SJSA1 (cell line): ENCODE measurements around the gene FAM120B. TPM values are rescaled to one million over a fixed set of nuclear protein-coding genes. Genes with fewer than 3 reads are reported as not detected.
"Not testable (repeated sequence)": the region's sequence is repeated elsewhere in the genome, so short reads cannot be mapped to it uniquely, and the experiment has no call there.

Experiments used
- DNase-seq, 2 experiments: peaks; one replicate each; pipeline ENCODE4 v3.0.0-alpha.2; 2015 to 2020; ENCODE audit warnings: low spot score in 2 of 2, low read depth in 1 of 2
- H3K27ac ChIP-seq: fragments of 250-450 bp; sonication (Bioruptor Pico); 2 replicates; pipeline ENCODE4 v1.5.1; 2020; ENCODE audit warnings: mild to moderate bottlenecking, moderate library complexity
- H3K27me3 ChIP-seq: fragments of 250-450 bp; sonication (Bioruptor Pico); replicated peaks from 2 replicates; pipeline ENCODE4 v1.5.1; 2020; ENCODE audit warnings: mild to moderate bottlenecking, moderate library complexity
- H3K36me3 ChIP-seq: fragments of 250-450 bp; sonication (Bioruptor Pico); 2 replicates; pipeline ENCODE4 v1.5.1; 2020; ENCODE audit warnings: mild to moderate bottlenecking
- H3K4me1 ChIP-seq: fragments of 250-450 bp; sonication (Bioruptor Pico); replicated peaks from 2 replicates; pipeline ENCODE4 v1.6.1; 2021; ENCODE audit warnings: mild to moderate bottlenecking
- H3K4me3 ChIP-seq: fragments of 250-450 bp; sonication (Bioruptor Pico); 2 replicates; pipeline ENCODE4 v1.5.1; 2020; ENCODE audit warnings: mild to moderate bottlenecking
- H3K9me3 ChIP-seq: fragments of 250-450 bp; sonication (Bioruptor Pico); replicated peaks from 2 replicates; pipeline ENCODE4 v1.5.1; 2020; ENCODE audit warnings: mild to moderate bottlenecking
- total RNA-seq: library from RNA; depleted of rRNA; stranded (reverse); fragments of >200 nt; shearing (Covaris generic); gene quantifications from 2 replicates; pipeline ENCODE4 v1.2.3, GENCODE V29; 2014

Gene FAM120B
- total RNA-seq, 1 experiment from 2014 or later, result 15.0 TPM

DNA sequence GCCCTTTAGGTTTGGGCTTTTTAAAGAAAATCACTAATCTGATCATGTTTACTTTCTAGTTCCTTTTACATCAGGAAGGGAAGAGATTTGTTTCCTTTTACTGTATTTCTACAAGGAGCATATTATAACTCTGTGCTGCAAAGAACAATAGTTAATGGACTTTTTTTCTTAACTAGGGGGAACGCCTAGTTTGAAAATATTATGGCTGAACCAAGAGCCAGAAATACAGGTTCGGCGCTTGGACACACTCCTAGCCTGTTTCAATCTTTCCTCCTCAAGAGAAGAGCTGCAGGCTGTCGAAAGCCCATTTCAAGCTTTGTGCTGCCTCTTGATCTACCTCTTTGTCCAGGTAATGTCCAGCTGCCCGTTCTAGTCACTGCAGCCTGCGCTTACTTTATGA is 41.4 kb downstream of the FAM120B start:
- Histone ChIP-seq H3K4me3 (no peak overlapping the region), H3K36me3 (peaks cover 57% of the 10 kb centered on the region), H3K27ac (no peak overlapping the region), H3K4me1 (peaks cover 12% of the 10 kb centered on the region), H3K27me3 (no peaks in the 10 kb centered on the region), H3K9me3 (0 out of 2 replicates have a peak, but pooled peaks cover 16% of the 10 kb centered on the region)
- DNase-seq, result no peak

DNA sequence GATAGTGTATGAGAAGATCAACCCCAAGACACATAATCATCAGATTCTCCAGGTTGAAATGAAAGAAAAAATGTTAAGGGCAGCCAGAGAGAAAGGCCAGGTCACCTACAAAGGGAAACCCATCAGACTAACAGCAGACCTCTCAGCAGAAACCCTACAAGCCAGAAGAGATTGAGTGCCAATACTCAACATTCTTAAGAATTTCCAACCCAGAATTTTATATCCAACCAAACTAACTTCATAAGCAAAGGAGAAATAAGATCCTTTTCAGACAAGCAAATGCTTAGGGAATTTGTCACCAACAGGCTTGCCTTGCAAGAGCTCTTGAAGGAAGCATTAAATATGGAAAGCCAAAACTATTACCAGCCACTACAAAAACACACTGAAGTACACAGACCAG is 44.9 kb downstream of the FAM120B start:
- not testable (repeated sequence) for DNase-seq, H3K4me1 ChIP-seq, H3K27me3 ChIP-seq, H3K4me3 ChIP-seq, H3K27ac ChIP-seq
- H3K36me3 ChIP-seq, result peaks cover 74% of the 10 kb centered on the region
- H3K9me3 ChIP-seq, result 0 out of 2 replicates have a peak, but pooled peaks cover 16% of the 10 kb centered on the region

DNA sequence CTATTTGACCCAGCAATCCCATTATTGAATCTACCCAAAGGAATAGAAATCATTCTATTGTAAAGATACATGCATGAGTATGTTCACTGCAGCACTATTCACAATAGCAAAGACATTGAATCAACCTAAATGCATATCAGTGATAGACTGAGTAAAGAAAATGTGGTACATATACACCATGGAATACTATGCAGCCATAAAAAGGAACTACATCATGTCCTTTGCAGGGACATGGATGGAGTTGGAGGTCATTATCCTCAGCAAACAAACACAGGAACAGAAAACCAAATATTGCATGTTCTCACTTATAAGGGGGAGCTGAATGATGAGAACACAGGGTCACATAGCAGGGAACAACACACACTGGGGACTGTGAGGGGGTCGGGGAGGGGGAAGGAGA is 48.6 kb downstream of the FAM120B start:
- H3K27ac ChIP-seq, DNase-seq, H3K27me3 ChIP-seq, H3K4me3 ChIP-seq, H3K4me1 ChIP-seq: not testable (repeated sequence)
- Histone ChIP-seq H3K9me3 (0 out of 2 replicates have a peak, but pooled peaks cover 16% of the 10 kb centered on the region), H3K36me3 (peaks cover 80% of the 10 kb centered on the region)

DNA sequence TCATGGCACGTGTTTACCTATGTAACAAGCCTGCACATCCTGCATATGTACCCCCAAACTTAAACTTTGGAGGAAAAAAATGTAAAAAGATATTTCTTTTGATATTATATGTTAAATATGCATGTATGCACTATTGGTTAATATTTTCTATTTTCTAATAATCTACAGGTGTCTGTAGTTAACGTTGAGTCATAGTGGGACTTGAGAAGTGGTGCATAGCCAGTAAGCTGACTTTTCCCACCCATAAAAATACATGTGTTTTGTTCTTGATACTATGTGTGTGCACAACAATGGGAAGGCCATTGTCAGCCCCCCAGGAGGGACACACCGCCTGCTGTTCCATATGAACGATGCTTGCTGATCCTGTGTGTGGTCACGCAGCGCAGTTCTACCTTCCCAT is 49.1 kb downstream of the FAM120B start:
- Histone ChIP-seq H3K4me1 (no peaks in the 10 kb centered on the region), H3K36me3 (peaks cover 80% of the 10 kb centered on the region), H3K9me3 (0 out of 2 replicates have a peak, but pooled peaks cover 14% of the 10 kb centered on the region), H3K4me3 (no peak overlapping the region), H3K27me3 (no peaks in the 10 kb centered on the region), H3K27ac (no peak overlapping the region)
- no peak for DNase-seq

DNA sequence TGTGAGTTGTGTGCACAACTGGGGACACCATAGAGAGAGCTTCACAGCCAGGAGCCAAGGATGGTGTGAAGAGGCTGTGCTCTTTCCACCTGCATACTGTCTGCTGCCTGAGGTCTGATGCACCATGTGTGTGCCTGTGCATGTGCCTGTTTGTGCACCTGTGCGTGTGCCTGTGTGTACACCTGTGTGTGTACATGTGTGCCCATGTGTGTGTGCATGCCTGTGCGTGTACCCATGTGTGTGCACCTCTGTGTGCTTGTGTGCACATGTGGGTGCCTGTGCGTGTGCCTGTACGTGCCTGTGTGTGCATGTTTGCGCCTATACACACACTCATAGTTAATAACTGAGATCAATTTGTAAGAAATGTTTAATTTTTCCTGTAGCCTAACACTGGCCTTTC is 51.3 kb downstream of the FAM120B start:
- no peak overlapping the region for H3K4me3 ChIP-seq
- H3K4me1 ChIP-seq, result no peaks in the 10 kb centered on the region
- no peak overlapping the region for H3K27ac ChIP-seq
- no peak for DNase-seq
- peaks cover 74% of the 10 kb centered on the region for H3K36me3 ChIP-seq
- no peaks in the 10 kb centered on the region for H3K9me3 ChIP-seq
- H3K27me3 ChIP-seq, result no peaks in the 10 kb centered on the region

DNA sequence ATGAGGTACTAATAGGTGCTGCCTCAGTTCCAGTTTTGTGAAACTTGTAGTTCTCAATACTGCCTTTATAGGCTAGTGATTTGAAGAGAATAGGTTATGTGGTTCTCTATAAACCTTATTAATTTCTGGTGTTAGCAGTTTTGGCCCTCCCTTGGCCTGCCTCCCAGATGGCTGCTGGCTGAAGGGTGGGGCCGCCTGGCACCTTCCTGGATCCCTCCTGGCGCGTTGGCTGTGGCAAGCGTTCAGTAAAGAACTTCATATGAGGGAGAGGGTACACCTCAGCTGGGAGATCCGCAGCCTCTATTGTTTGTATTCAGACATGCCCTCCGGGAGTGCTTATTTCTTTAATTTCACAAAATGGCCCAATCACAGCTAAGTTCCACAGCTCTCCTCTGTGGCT is 51.9 kb downstream of the FAM120B start:
- Histone ChIP-seq H3K4me1 (no peaks in the 10 kb centered on the region), H3K9me3 (no peaks in the 10 kb centered on the region), H3K27me3 (no peaks in the 10 kb centered on the region), H3K27ac (no peak overlapping the region), H3K4me3 (no peak overlapping the region), H3K36me3 (peaks cover 69% of the 10 kb centered on the region)
- DNase-seq, result no peak

DNA sequence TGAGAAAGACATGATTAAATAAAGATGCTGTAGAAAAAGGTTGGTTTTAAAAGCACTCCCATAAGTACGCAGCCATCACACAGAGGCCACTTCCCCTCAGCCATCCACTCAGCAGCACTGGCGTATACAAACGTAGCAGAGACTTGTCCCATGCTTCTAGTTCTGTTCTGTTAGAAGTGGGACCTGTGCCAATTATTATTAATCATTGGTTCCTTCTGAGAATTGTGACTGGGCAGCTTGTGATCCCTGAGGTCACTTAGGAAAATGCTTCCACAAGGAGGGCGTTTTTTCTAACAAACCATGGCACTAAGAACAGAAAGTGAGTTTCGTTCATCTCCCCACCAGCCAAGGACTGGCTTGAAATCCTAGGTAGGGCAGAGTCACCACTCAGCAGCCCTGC is 53.9 kb downstream of the FAM120B start:
- Histone ChIP-seq H3K36me3 (peaks cover 69% of the 10 kb centered on the region), H3K27ac (no peak overlapping the region), H3K27me3 (no peaks in the 10 kb centered on the region), H3K9me3 (no peaks in the 10 kb centered on the region), H3K4me1 (no peaks in the 10 kb centered on the region), H3K4me3 (no peak overlapping the region)
- no peak for DNase-seq

DNA sequence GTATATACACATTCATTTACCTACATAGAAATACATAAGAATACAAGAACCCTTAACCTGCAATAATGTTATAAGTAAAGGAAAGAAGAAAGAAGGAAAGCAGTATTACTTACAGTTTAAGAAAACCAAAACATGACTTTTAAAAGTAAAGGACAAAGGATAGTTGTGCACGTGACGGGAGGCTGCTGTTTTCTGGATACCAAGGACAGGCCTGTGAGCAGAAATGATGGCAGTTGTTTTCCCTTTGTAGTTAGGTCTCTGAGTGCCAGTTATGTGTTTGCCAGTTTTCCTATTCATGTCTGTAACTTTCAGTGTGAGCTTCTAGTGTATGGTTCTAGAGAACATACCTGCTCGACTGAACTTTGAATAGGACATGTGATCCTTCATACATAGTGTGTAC is 54.8 kb downstream of the FAM120B start:
- DNase-seq, result no peak
- no peak overlapping the region for H3K27ac ChIP-seq
- H3K4me1 ChIP-seq, result no peaks in the 10 kb centered on the region
- no peaks in the 10 kb centered on the region for H3K9me3 ChIP-seq
- H3K27me3 ChIP-seq, result no peaks in the 10 kb centered on the region
- H3K36me3 ChIP-seq, result peaks cover 60% of the 10 kb centered on the region
- H3K4me3 ChIP-seq, result no peak overlapping the region

DNA sequence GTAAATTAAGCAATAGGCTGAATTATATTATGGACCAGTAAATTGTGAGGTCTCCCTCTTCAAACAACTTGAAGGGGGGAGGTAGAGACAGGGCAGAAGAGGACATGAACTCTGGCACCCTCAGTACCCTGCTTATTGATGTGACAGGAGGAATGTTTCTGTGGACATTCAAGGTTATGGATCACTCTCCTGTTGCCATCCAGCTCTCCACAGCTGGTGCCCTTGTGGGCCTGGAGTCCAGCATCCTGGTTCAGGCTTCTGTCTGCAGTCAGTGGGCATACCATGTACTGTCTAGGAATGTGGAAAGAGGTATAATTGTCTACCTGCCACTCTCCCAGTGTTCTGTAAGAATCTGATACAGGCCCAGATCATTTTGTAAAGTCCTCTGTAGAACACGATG is 55.6 kb downstream of the FAM120B start:
- H3K27me3 ChIP-seq, result no peaks in the 10 kb centered on the region
- H3K4me3 ChIP-seq, result no peak overlapping the region
- DNase-seq, result no peak
- no peak overlapping the region for H3K27ac ChIP-seq
- no peaks in the 10 kb centered on the region for H3K4me1 ChIP-seq
- H3K9me3 ChIP-seq, result no peaks in the 10 kb centered on the region
- peaks cover 52% of the 10 kb centered on the region for H3K36me3 ChIP-seq

DNA sequence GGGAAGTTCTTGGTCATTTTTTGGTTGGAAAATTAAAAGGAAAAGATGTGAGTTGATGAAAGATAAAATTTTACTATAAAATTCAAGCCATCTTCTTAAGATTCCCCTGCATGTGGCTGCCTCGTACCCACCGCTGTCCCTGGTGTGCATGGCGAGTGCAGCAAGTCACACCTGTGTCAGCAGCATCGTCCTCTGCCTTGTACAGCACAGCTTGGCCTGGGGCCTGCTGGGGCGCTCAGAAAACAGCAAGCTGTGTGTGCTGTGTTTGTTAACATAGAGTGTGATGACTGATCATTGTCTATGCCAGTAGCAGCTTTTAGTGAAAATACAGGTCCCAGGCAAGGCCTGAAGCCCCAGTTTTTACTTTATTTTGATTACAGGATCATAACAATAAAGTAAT is 56.7 kb downstream of the FAM120B start:
- Histone ChIP-seq H3K36me3 (peaks cover 48% of the 10 kb centered on the region), H3K27ac (no peak overlapping the region), H3K27me3 (no peaks in the 10 kb centered on the region), H3K4me3 (no peak overlapping the region), H3K4me1 (peaks cover 9% of the 10 kb centered on the region), H3K9me3 (no peaks in the 10 kb centered on the region)
- no peak for DNase-seq

DNA sequence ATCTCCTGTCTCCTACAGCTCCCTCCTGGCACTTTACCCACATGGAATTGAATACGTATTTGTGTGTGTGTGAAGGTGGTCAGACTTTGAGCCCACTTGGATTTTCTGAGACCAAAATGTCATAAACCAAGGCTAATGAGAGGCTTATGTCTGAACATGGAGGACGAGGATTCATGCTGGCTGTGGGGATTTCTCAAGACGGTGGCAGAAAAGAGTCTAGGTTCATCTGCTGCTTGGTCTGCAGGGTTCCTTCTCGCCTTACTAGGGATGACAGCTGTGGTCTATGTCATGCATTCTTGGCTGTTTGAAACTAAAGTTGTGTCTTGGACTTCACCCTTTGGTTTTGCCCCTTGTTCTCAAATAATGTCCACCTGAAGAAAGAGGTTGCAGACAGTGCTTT is 58.6 kb downstream of the FAM120B start:
- Histone ChIP-seq H3K27ac (no peak overlapping the region), H3K4me3 (no peak overlapping the region), H3K9me3 (no peaks in the 10 kb centered on the region), H3K27me3 (no peaks in the 10 kb centered on the region), H3K36me3 (peaks cover 41% of the 10 kb centered on the region), H3K4me1 (peaks cover 18% of the 10 kb centered on the region)
- no peak for DNase-seq

DNA sequence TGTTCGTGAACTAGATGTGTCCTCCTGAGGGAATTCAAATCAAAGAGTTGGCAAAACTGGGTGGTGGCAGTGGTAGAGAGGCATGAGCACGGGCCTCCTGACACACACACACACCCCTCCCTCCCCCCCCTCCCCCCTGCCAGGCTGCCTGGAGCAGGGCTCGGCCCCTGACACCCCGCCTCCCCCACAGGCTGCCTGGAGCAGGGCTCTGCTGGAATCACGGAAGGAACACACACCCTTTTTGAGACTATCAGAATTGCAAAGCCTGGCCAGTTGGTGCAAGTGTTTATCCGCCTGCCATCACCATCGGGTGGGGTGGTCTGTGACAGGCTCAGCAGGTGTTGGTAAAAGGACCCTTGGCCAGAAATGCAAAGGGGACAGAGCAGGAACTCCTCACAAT is 59.0 kb downstream of the FAM120B start:
- peaks cover 37% of the 10 kb centered on the region for H3K36me3 ChIP-seq

DNA sequence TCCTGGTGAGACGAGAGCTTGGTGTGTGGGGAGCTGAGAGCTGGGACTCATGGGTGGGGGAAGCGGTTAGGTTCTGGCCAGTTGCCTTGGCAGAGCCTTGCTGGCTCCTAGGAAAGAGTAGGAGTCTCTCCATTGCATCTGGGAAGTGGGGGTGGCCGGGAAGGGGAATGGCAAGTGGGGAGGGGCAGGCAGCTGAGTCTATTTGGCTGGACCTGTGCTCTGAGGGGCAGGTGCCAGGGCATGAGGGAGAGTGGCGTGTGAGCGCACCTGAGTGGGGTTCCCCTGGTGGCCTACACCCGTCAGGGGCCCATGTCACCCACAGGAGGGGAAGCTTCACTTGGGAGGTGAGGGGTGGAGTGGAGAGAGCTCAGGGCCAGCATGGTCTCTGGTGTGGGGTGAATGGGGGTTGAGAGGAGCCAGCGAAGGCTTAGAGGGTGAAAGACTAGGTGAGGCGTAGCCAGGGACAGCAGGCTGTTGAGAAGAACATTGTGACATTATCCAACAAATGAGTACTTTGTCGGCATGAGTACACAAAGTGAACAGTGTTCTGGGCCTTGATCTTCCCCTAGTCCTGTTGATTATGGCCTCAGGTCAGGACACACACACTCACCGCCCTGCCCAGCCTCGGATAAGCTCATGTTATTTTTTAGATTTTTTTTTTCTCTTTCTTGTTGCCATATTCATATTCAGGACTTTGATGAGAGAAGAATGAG is 59.8 kb downstream of the FAM120B start:
- Histone ChIP-seq H3K4me1 (peaks cover 21% of the 10 kb centered on the region), H3K36me3 (peaks cover 32% of the 10 kb centered on the region), H3K27me3 (no peaks in the 10 kb centered on the region), H3K9me3 (no peaks in the 10 kb centered on the region), H3K27ac (no peak overlapping the region), H3K4me3 (no peak overlapping the region)
- DNase-seq, result no peak

More for the DNA sequence above, 59.0 kb downstream of the FAM120B start:
- no peaks in the 10 kb centered on the region for H3K9me3 ChIP-seq
- no peak overlapping the region for H3K27ac ChIP-seq
- peaks cover 18% of the 10 kb centered on the region for H3K4me1 ChIP-seq
- H3K27me3 ChIP-seq, result no peaks in the 10 kb centered on the region
- H3K4me3 ChIP-seq, result no peak overlapping the region
- DNase-seq, result no peak

DNA sequence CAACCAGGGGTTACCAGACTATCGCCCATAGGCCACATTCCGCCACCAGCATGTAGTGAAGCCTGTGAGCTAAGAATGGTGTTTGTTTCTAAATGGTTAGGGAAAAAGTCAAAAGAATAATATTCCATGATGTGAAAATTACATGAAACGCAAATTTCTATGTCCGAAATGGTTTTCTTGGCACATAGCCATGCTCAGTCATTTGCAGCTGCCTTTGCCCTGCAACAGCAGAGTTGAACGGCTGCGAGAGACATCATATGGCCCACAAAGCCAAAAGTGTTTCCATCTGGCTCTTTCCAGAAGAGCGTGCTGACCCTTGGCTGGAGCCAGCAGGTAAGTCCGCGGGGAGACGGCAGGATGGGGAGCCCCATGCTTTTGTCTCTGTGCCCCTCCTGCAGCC is 60.7 kb downstream of the FAM120B start:
- H3K9me3 ChIP-seq, result no peaks in the 10 kb centered on the region
- DNase-seq, result no peak
- no peak overlapping the region for H3K4me3 ChIP-seq
- no peaks in the 10 kb centered on the region for H3K27me3 ChIP-seq
- H3K4me1 ChIP-seq, result peaks cover 21% of the 10 kb centered on the region
- H3K27ac ChIP-seq, result no peak overlapping the region
- peaks cover 26% of the 10 kb centered on the region for H3K36me3 ChIP-seq

DNA sequence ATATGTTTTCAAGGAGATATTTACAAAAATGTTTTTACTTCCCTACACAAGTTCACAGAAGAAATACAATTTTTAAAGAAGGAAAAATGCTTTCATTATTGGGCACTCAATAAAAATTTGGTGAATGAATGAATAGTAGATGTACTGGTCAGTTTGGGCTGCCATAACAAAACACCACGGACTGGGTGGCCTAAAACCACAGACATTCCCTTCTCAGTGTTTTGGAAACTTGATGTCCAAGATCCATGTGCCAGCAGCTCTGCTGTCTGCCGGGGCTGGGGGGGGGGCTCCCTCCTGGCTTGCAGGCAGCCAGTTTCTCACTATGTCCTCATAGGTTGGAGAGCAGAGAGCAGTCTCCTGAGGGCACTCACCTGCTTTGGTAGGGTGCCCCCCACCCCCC is 62.0 kb downstream of the FAM120B start:
- no peaks in the 10 kb centered on the region for H3K9me3 ChIP-seq
- peak overlapping the region; percentile 15 for H3K27ac ChIP-seq
- H3K36me3 ChIP-seq, result peaks cover 28% of the 10 kb centered on the region
- no peak overlapping the region for H3K4me3 ChIP-seq
- peaks cover 21% of the 10 kb centered on the region for H3K4me1 ChIP-seq
- peak; percentile 64 to 79 for DNase-seq
- no peaks in the 10 kb centered on the region for H3K27me3 ChIP-seq
